K562 (cell line): Measurements from ENCODE around the gene RUNX1. TPM values are rescaled to one million over a fixed set of nuclear protein-coding genes. Genes with fewer than 3 reads are reported as not detected.

Experiments used
- ATAC-seq: fragments of 200-7000 bp; cut with Tn5 transposase; 3 replicates; pipeline ENCODE4 v1.9.1; 2020; ENCODE audit warnings: moderate library complexity
- BruUV-seq: library from RNA; stranded (reverse); fragments of 400-500 nt; replicated peaks from 2 replicates; lab custom pipeline; 2021; lab: Mats Ljungman, UMichigan
- CTCF ChIA-PET: fragments of 300-600 bp; formaldehyde crosslinking; extraction: SDS; loops from one replicate; lab custom pipeline; 2021; ENCODE audit warnings: low intra/inter-chr PET ratio; lab: Yijun Ruan, JAX
- POLR2A ChIA-PET: fragments of 300-600, 350-650 bp; sonication (Branson Sonifier 250); formaldehyde crosslinking; extraction: SDS; loops from one replicate; lab custom pipeline; 2021; ENCODE audit warnings: antibody characterized with exemption, inconsistent platforms; lab: Yijun Ruan, JAX
- DNase-seq, 4 experiments: peaks; one replicate each; pipeline versions ENCODE4 v3.0.0 to v3.0.0-alpha.2; 2011 to 2018; ENCODE audit warnings: low spot score in 3 of 4, mixed read lengths in 3 of 4; ENCODE audit errors: extremely low read depth in 1 of 4
- FAIRE-seq: peaks from 2 replicates; lab custom pipeline; 2011; peaks lifted over from hg19 to GRCh38; lab: Jason Lieb, UNC
- H2AFZ ChIP-seq: 2 replicates; pipeline ENCODE4 v1.6.0; 2011; ENCODE audit warnings: low read depth, low read length, control low read depth, inconsistent platforms
- H3K27ac ChIP-seq: fragments of 200-600 bp; 3 replicates; pipeline ENCODE4 v1.8.0; 2011; ENCODE audit warnings: low read depth, mild to moderate bottlenecking, control low read depth, inconsistent platforms, low read length, moderate library complexity, mixed read lengths; ENCODE audit errors: extremely low read depth
- H3K27me3 ChIP-seq, 2 experiments: fragments of 300-600 bp in 1 of 2; 2 replicates in 1 of 2; 3 replicates in 1 of 2; pipeline versions ENCODE4 v1.6.0 to v1.8.0; 2011; ENCODE audit warnings: inconsistent platforms in 2 of 2, low read length in 2 of 2, mild to moderate bottlenecking in 1 of 2, mixed read lengths in 1 of 2, moderate library complexity in 1 of 2; ENCODE audit not compliant: control insufficient read depth in 2 of 2, insufficient read depth in 2 of 2
- H3K36me3 ChIP-seq: fragments of 300-600 bp; 3 replicates; pipeline ENCODE4 v1.8.0; 2011; ENCODE audit warnings: mild to moderate bottlenecking, low read length, inconsistent platforms; ENCODE audit not compliant: control insufficient read depth, insufficient read depth
- H3K4me1 ChIP-seq, 2 experiments: fragments of 200-600 bp in 1 of 2; replicated peaks in 1 of 2; 2 replicates in 1 of 2; 3 replicates in 1 of 2; pipeline versions ENCODE4 v1.5.1 to v1.8.0; 2011; ENCODE audit warnings: inconsistent platforms in 2 of 2, low read length in 2 of 2, mild to moderate bottlenecking in 1 of 2, mixed read lengths in 1 of 2, moderate library complexity in 1 of 2; ENCODE audit not compliant: control insufficient read depth in 2 of 2, insufficient read depth in 2 of 2
- H3K4me2 ChIP-seq: 2 replicates; pipeline ENCODE4 v1.6.1; 2011; ENCODE audit warnings: low read length, control low read depth, inconsistent platforms, mixed read lengths; ENCODE audit not compliant: insufficient read depth
- H3K4me3 ChIP-seq: fragments of 200-600 bp; sonication (generic), shearing (Covaris generic); 2 replicates; pipeline ENCODE4 v1.5.1; 2016; ENCODE audit warnings: control low read depth, inconsistent platforms
- H3K79me2 ChIP-seq: fragments of 200-600 bp; 3 replicates; pipeline ENCODE4 v1.8.0; 2011; ENCODE audit warnings: low read length, inconsistent platforms; ENCODE audit not compliant: control insufficient read depth, insufficient read depth
- H3K9ac ChIP-seq, 2 experiments: 2 replicates each; pipeline versions ENCODE4 v1.6.0 to v1.6.1; 2011; ENCODE audit warnings: low read depth in 2 of 2, low read length in 2 of 2, control low read depth in 1 of 2, inconsistent platforms in 1 of 2, mild to moderate bottlenecking in 1 of 2, mixed read lengths in 1 of 2; ENCODE audit not compliant: insufficient read depth in 1 of 2
- H3K9me1 ChIP-seq: one replicate; pipeline ENCODE4 v1.6.0; 2011; ENCODE audit warnings: inconsistent platforms, mild to moderate bottlenecking, low read length, moderate library complexity; ENCODE audit not compliant: control insufficient read depth, insufficient read depth
- H3K9me3 ChIP-seq: replicated peaks from 2 replicates; pipeline ENCODE4 v1.5.1; 2011; ENCODE audit warnings: low read depth, low read length, inconsistent platforms; ENCODE audit not compliant: control insufficient read depth, insufficient read depth
- H4K20me1 ChIP-seq: replicated peaks from 2 replicates; pipeline ENCODE4 v1.6.1; 2011; ENCODE audit warnings: low read length, inconsistent platforms, mixed read lengths; ENCODE audit not compliant: control insufficient read depth, insufficient read depth
- BHLHE40 ChIP-seq: IDR thresholded peaks from 2 replicates; pipeline ENCODE4 v1.6.1; 2011; ENCODE audit warnings: low read length, improper control_type of control experiment
- CAMTA2 ChIP-seq: fragments of 250-450 bp; sonication (Bioruptor Pico); conservative IDR thresholded peaks from 2 replicates; pipeline ENCODE4 v1.5.1; 2022
- CBFA2T2 ChIP-seq: fragments of 450-650 bp; conservative IDR thresholded peaks from 2 replicates; pipeline ENCODE4 v1.6.1; 2017; ENCODE audit warnings: mild to moderate bottlenecking
- CREB5 ChIP-seq: fragments of 250-450 bp; sonication (Bioruptor Pico); IDR thresholded peaks from 2 replicates; pipeline ENCODE4 v1.5.0; 2020; ENCODE audit warnings: mild to moderate bottlenecking
- NELFE ChIP-seq: IDR thresholded peaks from 2 replicates; pipeline ENCODE4 v1.6.1; 2011; ENCODE audit warnings: mild to moderate bottlenecking; ENCODE audit not compliant: insufficient read depth, insufficient read length
- NR2C2 ChIP-seq, 2 experiments: fragments of 200-800 bp in 1 of 2; sonication (Bioruptor generic) in 1 of 2; sonication (generic) in 1 of 2; formaldehyde crosslinking in 1 of 2; IDR thresholded peaks; 2 replicates each; pipeline versions ENCODE4 v1.6.1 to v1.8.0; 2016 to 2022; ENCODE audit warnings: mild to moderate bottlenecking in 1 of 2, missing compliant biosample characterization in 1 of 2, missing genetic modification characterization in 1 of 2, missing genetic modification reagents in 1 of 2
- TFAM ChIP-seq: fragments of 250-450 bp; sonication (Bioruptor Pico); conservative IDR thresholded peaks from 2 replicates; pipeline ENCODE4 v1.5.0; 2021; ENCODE audit warnings: mild to moderate bottlenecking, moderate library complexity
- THAP12 ChIP-seq: fragments of 250-450 bp; sonication (Bioruptor Pico); IDR thresholded peaks from 2 replicates; pipeline ENCODE4 v1.9.0; 2021; ENCODE audit warnings: mild to moderate bottlenecking, inconsistent platforms
- ZNF263 ChIP-seq: sonication (generic); formaldehyde crosslinking; IDR thresholded peaks from 2 replicates; pipeline ENCODE4 v1.8.0; 2022; ENCODE audit warnings: mild to moderate bottlenecking, missing genetic modification reagents, borderline replicate concordance
- ZNF699 ChIP-seq: fragments of 250-450 bp; sonication (Bioruptor Pico); IDR thresholded peaks from 2 replicates; pipeline ENCODE4 v1.8.0; 2021; ENCODE audit warnings: mild to moderate bottlenecking, moderate library complexity; ENCODE audit not compliant: insufficient replicate concordance
- WGBS: fragments of 100-300 bp; shearing (Covaris generic); methylation state at CpG from one replicate; pipeline ENCODE4 v1.1.6; 2016; ENCODE audit warnings: low coverage, mixed read lengths; ENCODE audit not compliant: insufficient coverage; ENCODE audit errors: missing lambda C conversion rate; 5-methylcytosine and 5-hydroxymethylcytosine counted together
- in situ Hi-C: fragments of 300-500 bp; cut with MboI; formaldehyde crosslinking; loops from 4 replicates; pipeline ENCODE4 v1.15.0; 2018; ENCODE audit warnings: inconsistent platforms, mixed read lengths
- intact Hi-C: fragments of 100-400 bp; cut with micrococcal nuclease; formaldehyde crosslinking; loops from 2 replicates; pipeline ENCODE4 v1.14.2; 2022
- polyA plus RNA-seq, 8 experiments: library from polyadenylated mRNA; depleted of rRNA in 4 of 8; stranded (reverse) in 5 of 8; unstranded in 3 of 8; fragments of >200 nt; fragmentation: Nextera tagmentation in 2 of 8; fragmentation: Illumina TruSeq in 1 of 8; extraction: Ambion mirVana in 2 of 8; extraction: Trizol in 1 of 8; gene quantifications; 2 replicates each; pipeline versions ENCODE4 v1.2.1 to v1.2.3, GENCODE V29; 2011 to 2014; ENCODE audit warnings: inconsistent platforms in 1 of 8, missing spikeins in 1 of 8
- total RNA-seq, 7 experiments: library from RNA; depleted of rRNA in 6 of 7; stranded (reverse); fragments of >200 nt in 6 of 7; fragmentation: Illumina TruSeq in 2 of 7; extraction: Trizol in 2 of 7; gene quantifications; 2 replicates each; pipeline versions ENCODE4 v1.2.1 to v1.2.3, GENCODE V29; 2011 to 2021; ENCODE audit warnings: low replicate concordance in 1 of 7

RUNX1 gene
- total and polyA plus RNA-seq, 9 of the 15 experiments (the other 6 are each of a cell fraction or from before 2014, with no cell fraction given) = 2.2 to 68.6 (median 17.8) TPM

- in situ Hi-C loops (no loop called here), intact Hi-C loops (no loop called here)
- WGBS = 69% methylated on average over 2 of the region's 2 CpGs
- Histone ChIP-seq H4K20me1 (no peaks in the 10 kb centered on the region), H3K9me1 (no peaks in the 10 kb centered on the region), H3K4me2 (no peak overlapping the region), H3K36me3 (no peaks in the 10 kb centered on the region), H3K4me3 (no peak overlapping the region), H3K27me3 (no peaks in the 10 kb centered on the region), H2AFZ (no peak overlapping the region), H3K9me3 (no peaks in the 10 kb centered on the region)
- no peak for ATAC-seq
- CTCF ChIA-PET = no interaction called here
- TF ChIP-seq CAMTA2 (CRISPR knock-in tag) (no peak), NELFE (no peak), ZNF699 (CRISPR knock-in tag) (no peak), TFAM (CRISPR knock-in tag) (no peak), THAP12 (CRISPR knock-in tag) (no peak), ZNF263 (CRISPR knock-in tag) (no peak), CBFA2T2 (no peak), NR2C2 (CRISPR knock-in tag; IDR thresholded peaks at IDR 0.05) (no peak), NR2C2 (tag; IDR thresholded peaks at IDR 0.05) (no peak), CREB5 (CRISPR knock-in tag) (no peak), BHLHE40 (no peak)
- TF ChIP-seq, all 486 proteins: peak for 0
- Histone ChIP-seq H3K9ac (no peak overlapping the region), H3K79me2 (no peaks in the 10 kb centered on the region), H3K4me1 (peaks cover 0 to 15% of the 10 kb centered on the region in 2 experiments; a peak in 3 of 5 replicates), H3K27ac (no peak overlapping the region)
- FAIRE-seq (no peak), DNase-seq (no peak)
- BruUV-seq = no TSS peak
- POLR2A ChIA-PET = interaction anchor here (0.8 to 1.6 kb wide), 7 partner anchors 8 to 38 kb away, joined by 3 to 5 read pairs (median 3); no protein-coding TSS in a partner anchor
Observed at GRCh38 chr21:34927992-34928391, 121.1 kb downstream of the RUNX1 start.
